GM23338 (cell line): Measurements from ENCODE around the gene CMTR1. TPM values are rescaled to one million over a fixed set of nuclear protein-coding genes. Genes with fewer than 3 reads are reported as not detected.

ENCODE experiments used
- ATAC-seq: fragments of 200-7000 bp; cut with Tn5 transposase; 3 replicates; pipeline ENCODE4 v1.9.1; 2020
- DNase-seq: peaks from one replicate; pipeline ENCODE4 v3.0.0-alpha.2; 2015; ENCODE audit warnings: low spot score
- H2AFZ ChIP-seq: fragments of 200-600 bp; sonication (generic); 2 replicates; pipeline ENCODE4 v1.8.0; 2016; ENCODE audit warnings: antibody characterized with exemption, mild to moderate bottlenecking, moderate library complexity
- H3F3A ChIP-seq: fragments of 200-600 bp; sonication (generic); replicated peaks from 2 replicates; pipeline ENCODE4 v1.8.0; 2017; ENCODE audit warnings: antibody characterized with exemption, mixed run types, low read depth
- H3K27ac ChIP-seq: fragments of 200-600 bp; sonication (generic); 2 replicates; pipeline ENCODE4 v1.6.1; 2016; ENCODE audit warnings: low read depth
- H3K27me3 ChIP-seq: fragments of 200-600 bp; sonication (generic); 2 replicates; pipeline ENCODE4 v1.8.0; 2016; ENCODE audit warnings: mild to moderate bottlenecking, mixed run types, moderate library complexity; ENCODE audit not compliant: insufficient read depth
- H3K36me3 ChIP-seq: fragments of 200-600 bp; sonication (generic); 2 replicates; pipeline ENCODE4 v1.8.0; 2016; ENCODE audit warnings: mild to moderate bottlenecking; ENCODE audit not compliant: insufficient read depth
- H3K4me1 ChIP-seq: fragments of 200-600 bp; sonication (generic); 2 replicates; pipeline ENCODE4 v1.8.0; 2016; ENCODE audit warnings: mild to moderate bottlenecking, moderate library complexity; ENCODE audit not compliant: insufficient read depth
- H3K4me2 ChIP-seq: fragments of 200-600 bp; sonication (generic); 2 replicates; pipeline ENCODE4 v1.7.1; 2017; ENCODE audit warnings: mixed run types
- H3K4me3 ChIP-seq: fragments of 200-600 bp; sonication (generic); 2 replicates; pipeline ENCODE4 v1.6.1; 2016; ENCODE audit warnings: mixed run types
- H3K79me2 ChIP-seq: fragments of 200-600 bp; sonication (generic); replicated peaks from 2 replicates; pipeline ENCODE4 v1.8.0; 2017; ENCODE audit warnings: mild to moderate bottlenecking; ENCODE audit not compliant: insufficient read depth
- H3K9me2 ChIP-seq: fragments of 200-600 bp; sonication (generic); 2 replicates; pipeline ENCODE4 v1.8.0; 2017; ENCODE audit not compliant: insufficient read depth
- H4K20me1 ChIP-seq: fragments of 200-600 bp; sonication (generic); replicated peaks from 2 replicates; pipeline ENCODE4 v1.8.0; 2017; ENCODE audit warnings: mild to moderate bottlenecking; ENCODE audit not compliant: insufficient read depth
- H3K27ac Mint-ChIP-seq: 2 replicates; pipeline ENCODE4 v1.8.0; 2020; ENCODE audit warnings: inconsistent platforms, mild to moderate bottlenecking, moderate library complexity, mixed read lengths
- H3K27me3 Mint-ChIP-seq: 3 replicates; pipeline ENCODE4 v1.8.0; 2022; ENCODE audit warnings: low read depth, mild to moderate bottlenecking, moderate library complexity, mixed read lengths, inconsistent platforms; ENCODE audit not compliant: insufficient read depth, poor library complexity
- H3K36me3 Mint-ChIP-seq: 3 replicates; pipeline ENCODE4 v1.8.0; 2021; ENCODE audit warnings: low read depth, mild to moderate bottlenecking, inconsistent platforms, moderate library complexity, mixed read lengths
- H3K4me1 Mint-ChIP-seq: 3 replicates; pipeline ENCODE4 v1.8.0; 2020; ENCODE audit warnings: mild to moderate bottlenecking, inconsistent platforms, mixed read lengths
- H3K4me3 Mint-ChIP-seq: 3 replicates; pipeline ENCODE4 v1.8.0; 2021; ENCODE audit warnings: moderate library complexity, mild to moderate bottlenecking, inconsistent platforms, mixed read lengths
- H3K9me3 Mint-ChIP-seq: 3 replicates; pipeline ENCODE4 v1.8.0; 2020; ENCODE audit warnings: moderate library complexity, mild to moderate bottlenecking, inconsistent platforms, mixed read lengths
- CREB1 ChIP-seq: fragments of 250-450 bp; sonication (Bioruptor Pico); IDR thresholded peaks from 2 replicates; pipeline ENCODE4 v1.5.0; 2020; ENCODE audit warnings: low read depth, mild to moderate bottlenecking, moderate library complexity
- EZH2 ChIP-seq: fragments of 200-600 bp; sonication (generic); IDR thresholded peaks from one replicate; pipeline ENCODE4 v1.8.0; 2017; ENCODE audit warnings: antibody characterized with exemption, mild to moderate bottlenecking, low read depth; ENCODE audit not compliant: unreplicated experiment
- EZH2phosphoT487 ChIP-seq: fragments of 200-600 bp; sonication (generic); IDR thresholded peaks from one replicate; pipeline ENCODE4 v1.8.1; 2018; ENCODE audit warnings: antibody characterized with exemption; ENCODE audit not compliant: unreplicated experiment
- JUNB ChIP-seq: IDR thresholded peaks from one replicate; pipeline ENCODE4 v1.6.1; 2016; ENCODE audit warnings: antibody characterized with exemption; ENCODE audit not compliant: unreplicated experiment
- NANOG ChIP-seq: IDR thresholded peaks from 2 replicates; pipeline ENCODE4 v1.6.1; 2016; ENCODE audit warnings: antibody characterized with exemption, borderline replicate concordance
- POLR2AphosphoS5 ChIP-seq: IDR thresholded peaks from 2 replicates; pipeline ENCODE4 v1.6.1; 2016; ENCODE audit warnings: antibody characterized with exemption, low read depth
- STAT1 ChIP-seq: IDR thresholded peaks from one replicate; pipeline ENCODE4 v1.6.1; 2016; ENCODE audit warnings: antibody characterized with exemption; ENCODE audit not compliant: unreplicated experiment
- ZNF114 ChIP-seq: fragments of 250-450 bp; sonication (Bioruptor Pico); IDR thresholded peaks from 2 replicates; pipeline ENCODE4 v1.5.0; 2020; ENCODE audit warnings: mild to moderate bottlenecking, moderate library complexity
- ZNF331 ChIP-seq: fragments of 250-450 bp; sonication (Bioruptor Pico); IDR thresholded peaks from 2 replicates; pipeline ENCODE4 v1.5.0; 2020; ENCODE audit warnings: low read depth, mild to moderate bottlenecking, moderate library complexity
- polyA plus RNA-seq: library from polyadenylated mRNA; unstranded; fragments of >200 nt; fragmentation: Nextera tagmentation; extraction: Ambion mirVana; gene quantifications from 2 replicates; pipeline ENCODE4 v1.2.1, GENCODE V29; 2016
- total RNA-seq: library from RNA; depleted of rRNA; stranded (reverse); fragments of >200 nt; shearing (Covaris generic); gene quantifications from 2 replicates; pipeline ENCODE4 v1.2.3, GENCODE V29; 2014
- TF ChIP-seq, protein P1 (sequence below): fragments of 250-450 bp; sonication (Bioruptor Pico); IDR thresholded peaks from 2 replicates; pipeline ENCODE4 v1.5.0; 2020; ENCODE audit warnings: mild to moderate bottlenecking, moderate library complexity
- TF ChIP-seq, protein P2 (sequence below): IDR thresholded peaks from one replicate; pipeline ENCODE4 v1.6.1; 2018; ENCODE audit warnings: antibody characterized with exemption; ENCODE audit not compliant: unreplicated experiment
- TF ChIP-seq, protein P3 (sequence below): IDR thresholded peaks from 2 replicates; pipeline ENCODE4 v1.6.1; 2016; ENCODE audit warnings: antibody characterized with exemption
- TF ChIP-seq, protein P4 (sequence below), 2 experiments: fragments of 200-600 bp in 1 of 2; sonication (generic) in 1 of 2; conservative IDR thresholded peaks; 2 replicates each; pipeline versions ENCODE4 v1.5.1 to v1.6.1; 2016 to 2017; ENCODE audit warnings: antibody characterized with exemption in 2 of 2, low read depth in 2 of 2, mild to moderate bottlenecking in 2 of 2, moderate library complexity in 1 of 2

Gene CMTR1
- total and polyA plus RNA-seq, 2 experiments from 2014 or later: 7.3 to 36.4 TPM

DNA sequence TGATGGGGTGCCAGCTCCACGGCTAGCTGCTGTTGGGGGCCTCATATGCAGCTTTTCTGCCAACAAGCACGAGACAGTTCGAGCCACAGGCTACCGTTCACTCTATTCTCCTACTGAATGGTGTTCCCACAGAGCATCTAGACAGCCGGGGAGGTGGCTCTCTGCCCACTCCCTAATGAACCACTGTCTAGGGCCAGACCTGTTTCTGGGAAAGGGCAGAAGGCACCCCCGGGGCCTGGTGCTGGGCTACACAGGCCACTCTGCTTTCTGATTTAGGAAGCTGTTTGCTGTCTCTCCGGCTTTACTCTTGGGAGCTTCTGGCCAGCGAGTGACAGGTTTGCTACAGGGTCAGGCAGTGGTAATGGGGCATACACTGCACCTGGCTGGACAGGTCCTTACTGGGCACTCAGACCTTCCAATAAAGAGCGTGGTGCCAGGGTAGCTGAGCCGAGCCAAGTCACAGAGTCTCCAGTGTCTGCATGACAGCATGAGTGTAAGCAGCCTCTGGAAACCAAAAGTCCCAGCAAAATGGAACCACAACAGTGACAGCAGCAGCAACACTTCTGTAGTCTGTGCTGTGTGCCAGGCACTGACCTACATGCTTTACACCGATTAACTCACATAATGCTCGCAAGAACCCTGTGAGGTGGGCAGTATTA lies 58.3 kb downstream of the CMTR1 start:
- no peak overlapping the region for H3K4me3 ChIP-seq
- H3K4me2 ChIP-seq: no peak overlapping the region
- TF ChIP-seq, protein P1, sequence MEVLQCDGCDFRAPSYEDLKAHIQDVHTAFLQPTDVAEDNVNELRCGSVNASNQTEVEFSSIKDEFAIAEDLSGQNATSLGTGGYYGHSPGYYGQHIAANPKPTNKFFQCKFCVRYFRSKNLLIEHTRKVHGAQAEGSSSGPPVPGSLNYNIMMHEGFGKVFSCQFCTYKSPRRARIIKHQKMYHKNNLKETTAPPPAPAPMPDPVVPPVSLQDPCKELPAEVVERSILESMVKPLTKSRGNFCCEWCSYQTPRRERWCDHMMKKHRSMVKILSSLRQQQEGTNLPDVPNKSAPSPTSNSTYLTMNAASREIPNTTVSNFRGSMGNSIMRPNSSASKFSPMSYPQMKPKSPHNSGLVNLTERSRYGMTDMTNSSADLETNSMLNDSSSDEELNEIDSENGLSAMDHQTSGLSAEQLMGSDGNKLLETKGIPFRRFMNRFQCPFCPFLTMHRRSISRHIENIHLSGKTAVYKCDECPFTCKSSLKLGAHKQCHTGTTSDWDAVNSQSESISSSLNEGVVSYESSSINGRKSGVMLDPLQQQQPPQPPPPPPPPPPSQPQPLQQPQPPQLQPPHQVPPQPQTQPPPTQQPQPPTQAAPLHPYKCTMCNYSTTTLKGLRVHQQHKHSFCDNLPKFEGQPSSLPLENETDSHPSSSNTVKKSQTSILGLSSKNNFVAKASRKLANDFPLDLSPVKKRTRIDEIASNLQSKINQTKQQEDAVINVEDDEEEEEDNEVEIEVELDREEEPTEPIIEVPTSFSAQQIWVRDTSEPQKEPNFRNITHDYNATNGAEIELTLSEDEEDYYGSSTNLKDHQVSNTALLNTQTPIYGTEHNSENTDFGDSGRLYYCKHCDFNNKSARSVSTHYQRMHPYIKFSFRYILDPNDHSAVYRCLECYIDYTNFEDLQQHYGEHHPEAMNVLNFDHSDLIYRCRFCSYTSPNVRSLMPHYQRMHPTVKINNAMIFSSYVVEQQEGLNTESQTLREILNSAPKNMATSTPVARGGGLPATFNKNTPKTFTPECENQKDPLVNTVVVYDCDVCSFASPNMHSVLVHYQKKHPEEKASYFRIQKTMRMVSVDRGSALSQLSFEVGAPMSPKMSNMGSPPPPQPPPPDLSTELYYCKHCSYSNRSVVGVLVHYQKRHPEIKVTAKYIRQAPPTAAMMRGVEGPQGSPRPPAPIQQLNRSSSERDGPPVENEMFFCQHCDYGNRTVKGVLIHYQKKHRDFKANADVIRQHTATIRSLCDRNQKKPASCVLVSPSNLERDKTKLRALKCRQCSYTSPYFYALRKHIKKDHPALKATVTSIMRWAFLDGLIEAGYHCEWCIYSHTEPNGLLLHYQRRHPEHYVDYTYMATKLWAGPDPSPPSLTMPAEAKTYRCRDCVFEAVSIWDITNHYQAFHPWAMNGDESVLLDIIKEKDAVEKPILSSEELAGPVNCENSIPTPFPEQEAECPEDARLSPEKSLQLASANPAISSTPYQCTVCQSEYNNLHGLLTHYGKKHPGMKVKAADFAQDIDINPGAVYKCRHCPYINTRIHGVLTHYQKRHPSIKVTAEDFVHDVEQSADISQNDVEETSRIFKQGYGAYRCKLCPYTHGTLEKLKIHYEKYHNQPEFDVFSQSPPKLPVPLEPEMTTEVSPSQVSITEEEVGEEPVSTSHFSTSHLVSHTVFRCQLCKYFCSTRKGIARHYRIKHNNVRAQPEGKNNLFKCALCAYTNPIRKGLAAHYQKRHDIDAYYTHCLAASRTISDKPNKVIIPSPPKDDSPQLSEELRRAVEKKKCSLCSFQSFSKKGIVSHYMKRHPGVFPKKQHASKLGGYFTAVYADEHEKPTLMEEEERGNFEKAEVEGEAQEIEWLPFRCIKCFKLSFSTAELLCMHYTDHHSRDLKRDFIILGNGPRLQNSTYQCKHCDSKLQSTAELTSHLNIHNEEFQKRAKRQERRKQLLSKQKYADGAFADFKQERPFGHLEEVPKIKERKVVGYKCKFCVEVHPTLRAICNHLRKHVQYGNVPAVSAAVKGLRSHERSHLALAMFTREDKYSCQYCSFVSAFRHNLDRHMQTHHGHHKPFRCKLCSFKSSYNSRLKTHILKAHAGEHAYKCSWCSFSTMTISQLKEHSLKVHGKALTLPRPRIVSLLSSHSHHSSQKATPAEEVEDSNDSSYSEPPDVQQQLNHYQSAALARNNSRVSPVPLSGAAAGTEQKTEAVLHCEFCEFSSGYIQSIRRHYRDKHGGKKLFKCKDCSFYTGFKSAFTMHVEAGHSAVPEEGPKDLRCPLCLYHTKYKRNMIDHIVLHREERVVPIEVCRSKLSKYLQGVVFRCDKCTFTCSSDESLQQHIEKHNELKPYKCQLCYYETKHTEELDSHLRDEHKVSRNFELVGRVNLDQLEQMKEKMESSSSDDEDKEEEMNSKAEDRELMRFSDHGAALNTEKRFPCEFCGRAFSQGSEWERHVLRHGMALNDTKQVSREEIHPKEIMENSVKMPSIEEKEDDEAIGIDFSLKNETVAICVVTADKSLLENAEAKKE (CRISPR knock-in tag): no peak
- TF ChIP-seq, protein P2, sequence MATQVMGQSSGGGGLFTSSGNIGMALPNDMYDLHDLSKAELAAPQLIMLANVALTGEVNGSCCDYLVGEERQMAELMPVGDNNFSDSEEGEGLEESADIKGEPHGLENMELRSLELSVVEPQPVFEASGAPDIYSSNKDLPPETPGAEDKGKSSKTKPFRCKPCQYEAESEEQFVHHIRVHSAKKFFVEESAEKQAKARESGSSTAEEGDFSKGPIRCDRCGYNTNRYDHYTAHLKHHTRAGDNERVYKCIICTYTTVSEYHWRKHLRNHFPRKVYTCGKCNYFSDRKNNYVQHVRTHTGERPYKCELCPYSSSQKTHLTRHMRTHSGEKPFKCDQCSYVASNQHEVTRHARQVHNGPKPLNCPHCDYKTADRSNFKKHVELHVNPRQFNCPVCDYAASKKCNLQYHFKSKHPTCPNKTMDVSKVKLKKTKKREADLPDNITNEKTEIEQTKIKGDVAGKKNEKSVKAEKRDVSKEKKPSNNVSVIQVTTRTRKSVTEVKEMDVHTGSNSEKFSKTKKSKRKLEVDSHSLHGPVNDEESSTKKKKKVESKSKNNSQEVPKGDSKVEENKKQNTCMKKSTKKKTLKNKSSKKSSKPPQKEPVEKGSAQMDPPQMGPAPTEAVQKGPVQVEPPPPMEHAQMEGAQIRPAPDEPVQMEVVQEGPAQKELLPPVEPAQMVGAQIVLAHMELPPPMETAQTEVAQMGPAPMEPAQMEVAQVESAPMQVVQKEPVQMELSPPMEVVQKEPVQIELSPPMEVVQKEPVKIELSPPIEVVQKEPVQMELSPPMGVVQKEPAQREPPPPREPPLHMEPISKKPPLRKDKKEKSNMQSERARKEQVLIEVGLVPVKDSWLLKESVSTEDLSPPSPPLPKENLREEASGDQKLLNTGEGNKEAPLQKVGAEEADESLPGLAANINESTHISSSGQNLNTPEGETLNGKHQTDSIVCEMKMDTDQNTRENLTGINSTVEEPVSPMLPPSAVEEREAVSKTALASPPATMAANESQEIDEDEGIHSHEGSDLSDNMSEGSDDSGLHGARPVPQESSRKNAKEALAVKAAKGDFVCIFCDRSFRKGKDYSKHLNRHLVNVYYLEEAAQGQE: no peak
- TF ChIP-seq, protein P3, sequence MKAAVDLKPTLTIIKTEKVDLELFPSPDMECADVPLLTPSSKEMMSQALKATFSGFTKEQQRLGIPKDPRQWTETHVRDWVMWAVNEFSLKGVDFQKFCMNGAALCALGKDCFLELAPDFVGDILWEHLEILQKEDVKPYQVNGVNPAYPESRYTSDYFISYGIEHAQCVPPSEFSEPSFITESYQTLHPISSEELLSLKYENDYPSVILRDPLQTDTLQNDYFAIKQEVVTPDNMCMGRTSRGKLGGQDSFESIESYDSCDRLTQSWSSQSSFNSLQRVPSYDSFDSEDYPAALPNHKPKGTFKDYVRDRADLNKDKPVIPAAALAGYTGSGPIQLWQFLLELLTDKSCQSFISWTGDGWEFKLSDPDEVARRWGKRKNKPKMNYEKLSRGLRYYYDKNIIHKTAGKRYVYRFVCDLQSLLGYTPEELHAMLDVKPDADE: no peak
- TF ChIP-seq POLR2AphosphoS5: no peak
- no peak for TF ChIP-seq EZH2phosphoT487
- no peak for TF ChIP-seq EZH2
- TF ChIP-seq, protein P4, sequence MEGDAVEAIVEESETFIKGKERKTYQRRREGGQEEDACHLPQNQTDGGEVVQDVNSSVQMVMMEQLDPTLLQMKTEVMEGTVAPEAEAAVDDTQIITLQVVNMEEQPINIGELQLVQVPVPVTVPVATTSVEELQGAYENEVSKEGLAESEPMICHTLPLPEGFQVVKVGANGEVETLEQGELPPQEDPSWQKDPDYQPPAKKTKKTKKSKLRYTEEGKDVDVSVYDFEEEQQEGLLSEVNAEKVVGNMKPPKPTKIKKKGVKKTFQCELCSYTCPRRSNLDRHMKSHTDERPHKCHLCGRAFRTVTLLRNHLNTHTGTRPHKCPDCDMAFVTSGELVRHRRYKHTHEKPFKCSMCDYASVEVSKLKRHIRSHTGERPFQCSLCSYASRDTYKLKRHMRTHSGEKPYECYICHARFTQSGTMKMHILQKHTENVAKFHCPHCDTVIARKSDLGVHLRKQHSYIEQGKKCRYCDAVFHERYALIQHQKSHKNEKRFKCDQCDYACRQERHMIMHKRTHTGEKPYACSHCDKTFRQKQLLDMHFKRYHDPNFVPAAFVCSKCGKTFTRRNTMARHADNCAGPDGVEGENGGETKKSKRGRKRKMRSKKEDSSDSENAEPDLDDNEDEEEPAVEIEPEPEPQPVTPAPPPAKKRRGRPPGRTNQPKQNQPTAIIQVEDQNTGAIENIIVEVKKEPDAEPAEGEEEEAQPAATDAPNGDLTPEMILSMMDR (conservative IDR thresholded peaks at IDR 0.05; ENCODE audit: low read depth in 2 of 2): no peak
- TF ChIP-seq STAT1: no peak
- no peak for TF ChIP-seq NANOG
- no peak for TF ChIP-seq ZNF114 (CRISPR knock-in tag)
- TF ChIP-seq CREB1 (CRISPR knock-in tag): no peak
- no peak for TF ChIP-seq JUNB
- no peak for TF ChIP-seq ZNF331 (CRISPR knock-in tag)
- no peaks in the 10 kb centered on the region for H3K9me2 ChIP-seq
- 0 out of 2 replicates have a peak, but pooled peaks cover 3% of the 10 kb centered on the region for H3F3A ChIP-seq
- no peak overlapping the region for H3K4me3 Mint-ChIP-seq
- no peaks in the 10 kb centered on the region for H3K9me3 Mint-ChIP-seq
- DNase-seq: no peak
- no peaks in the 10 kb centered on the region for H3K79me2 ChIP-seq
- H3K36me3 Mint-ChIP-seq: no peaks in the 10 kb centered on the region
- H3K27me3 ChIP-seq: no peaks in the 10 kb centered on the region
- H3K27ac ChIP-seq: no peak overlapping the region
- peaks cover 14% of the 10 kb centered on the region for H3K27me3 Mint-ChIP-seq
- no peak overlapping the region for H2AFZ ChIP-seq
- H3K4me1 Mint-ChIP-seq: peaks cover 40% of the 10 kb centered on the region
- peaks cover 15% of the 10 kb centered on the region for H3K4me1 ChIP-seq
- H3K36me3 ChIP-seq: no peaks in the 10 kb centered on the region
- H3K27ac Mint-ChIP-seq: no peak overlapping the region
- no peak for ATAC-seq
- 0 out of 2 replicates have a peak, but pooled peaks cover 5% of the 10 kb centered on the region for H4K20me1 ChIP-seq
